ENCODE results near the gene ITGA5.

ITGA5 gene

DNA sequence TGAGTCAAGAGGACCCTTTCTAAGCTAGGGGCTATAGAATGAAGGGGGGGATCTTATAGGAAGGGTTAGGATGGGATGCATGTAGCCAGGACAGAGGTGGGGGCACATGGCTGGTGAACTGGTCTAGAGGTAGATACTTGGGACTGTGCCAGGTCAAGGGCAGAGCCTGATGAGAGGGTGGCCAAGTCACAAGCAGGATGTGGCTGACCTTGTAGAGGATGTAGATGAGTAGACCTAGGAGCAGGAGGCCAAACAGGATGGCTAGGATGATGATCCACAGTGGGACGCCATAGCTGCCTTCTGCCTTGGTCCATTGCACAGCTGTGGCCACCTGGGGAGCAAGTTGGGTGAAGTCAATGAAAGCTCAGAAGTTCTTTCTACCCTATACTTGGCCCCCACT lies 21.9 kb downstream of the ITGA5 start:
- TF ChIP-seq, protein P1, sequence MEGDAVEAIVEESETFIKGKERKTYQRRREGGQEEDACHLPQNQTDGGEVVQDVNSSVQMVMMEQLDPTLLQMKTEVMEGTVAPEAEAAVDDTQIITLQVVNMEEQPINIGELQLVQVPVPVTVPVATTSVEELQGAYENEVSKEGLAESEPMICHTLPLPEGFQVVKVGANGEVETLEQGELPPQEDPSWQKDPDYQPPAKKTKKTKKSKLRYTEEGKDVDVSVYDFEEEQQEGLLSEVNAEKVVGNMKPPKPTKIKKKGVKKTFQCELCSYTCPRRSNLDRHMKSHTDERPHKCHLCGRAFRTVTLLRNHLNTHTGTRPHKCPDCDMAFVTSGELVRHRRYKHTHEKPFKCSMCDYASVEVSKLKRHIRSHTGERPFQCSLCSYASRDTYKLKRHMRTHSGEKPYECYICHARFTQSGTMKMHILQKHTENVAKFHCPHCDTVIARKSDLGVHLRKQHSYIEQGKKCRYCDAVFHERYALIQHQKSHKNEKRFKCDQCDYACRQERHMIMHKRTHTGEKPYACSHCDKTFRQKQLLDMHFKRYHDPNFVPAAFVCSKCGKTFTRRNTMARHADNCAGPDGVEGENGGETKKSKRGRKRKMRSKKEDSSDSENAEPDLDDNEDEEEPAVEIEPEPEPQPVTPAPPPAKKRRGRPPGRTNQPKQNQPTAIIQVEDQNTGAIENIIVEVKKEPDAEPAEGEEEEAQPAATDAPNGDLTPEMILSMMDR (IDR thresholded peaks at IDR 0.05; ENCODE audit: low read depth, low read length), result no peak
- in situ Hi-C loops (cut with HindIII; ENCODE audit: low sequenced_read_pairs), result no loop called here
- H3K4me3 ChIP-seq (ENCODE audit: low read depth, low read length), result no peak overlapping the region
- DNase-seq (ENCODE audit: low read depth, low spot score), result no peak

DNA sequence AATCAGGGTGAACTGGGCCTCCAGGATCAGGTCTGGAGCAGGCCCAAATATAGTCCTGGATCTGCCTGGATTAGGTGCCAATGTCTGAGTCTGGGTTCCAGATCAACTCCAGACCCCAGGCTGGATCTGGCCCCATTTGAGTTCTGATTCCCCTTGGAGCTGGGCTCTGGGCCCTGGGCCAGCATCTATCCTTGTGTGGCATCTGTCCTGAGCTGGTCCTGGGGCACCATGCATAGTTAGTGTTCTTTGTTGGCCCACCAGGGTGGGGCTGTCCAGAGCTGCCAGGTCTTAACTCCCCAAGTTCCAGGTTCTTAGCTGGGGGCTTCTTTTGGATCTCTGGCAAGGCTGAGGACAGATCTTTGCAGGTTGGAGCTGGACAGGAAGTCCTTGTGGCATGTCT lies 23.5 kb downstream of the ITGA5 start:
- in situ Hi-C loops (cut with HindIII; ENCODE audit: low sequenced_read_pairs), result no loop called here
- TF ChIP-seq, protein P1 (IDR thresholded peaks at IDR 0.05; ENCODE audit: low read depth, low read length), result no peak
- no peak for DNase-seq (ENCODE audit: low read depth, low spot score)
- H3K4me3 ChIP-seq (ENCODE audit: low read depth, low read length), result no peak overlapping the region

DNA sequence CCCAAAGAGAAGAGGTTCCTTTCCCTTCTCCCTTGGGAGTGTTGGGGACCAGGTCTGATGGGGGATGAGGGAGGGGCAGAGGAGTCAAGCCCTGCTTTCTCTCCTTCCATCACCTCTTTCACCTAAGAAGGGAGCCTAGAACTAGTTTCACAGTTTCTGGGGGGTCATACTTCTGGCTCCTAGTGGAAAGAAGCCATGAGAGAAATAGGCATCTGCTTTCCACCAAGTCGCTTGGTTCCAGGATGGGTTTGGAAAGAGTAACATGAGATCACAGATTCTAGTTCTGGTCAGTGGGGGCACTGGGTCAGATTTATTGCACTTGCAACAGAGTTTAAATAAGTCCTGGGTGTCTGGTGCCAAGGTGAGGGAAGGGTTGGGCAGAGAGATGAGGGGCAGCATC lies 24.1 kb downstream of the ITGA5 start:
- DNase-seq (ENCODE audit: low read depth, low spot score), result no peak
- in situ Hi-C loops (cut with HindIII; ENCODE audit: low sequenced_read_pairs), result no loop called here
- TF ChIP-seq, protein P1 (IDR thresholded peaks at IDR 0.05; ENCODE audit: low read depth, low read length), result no peak
- H3K4me3 ChIP-seq (ENCODE audit: low read depth, low read length), result no peak overlapping the region

DNA sequence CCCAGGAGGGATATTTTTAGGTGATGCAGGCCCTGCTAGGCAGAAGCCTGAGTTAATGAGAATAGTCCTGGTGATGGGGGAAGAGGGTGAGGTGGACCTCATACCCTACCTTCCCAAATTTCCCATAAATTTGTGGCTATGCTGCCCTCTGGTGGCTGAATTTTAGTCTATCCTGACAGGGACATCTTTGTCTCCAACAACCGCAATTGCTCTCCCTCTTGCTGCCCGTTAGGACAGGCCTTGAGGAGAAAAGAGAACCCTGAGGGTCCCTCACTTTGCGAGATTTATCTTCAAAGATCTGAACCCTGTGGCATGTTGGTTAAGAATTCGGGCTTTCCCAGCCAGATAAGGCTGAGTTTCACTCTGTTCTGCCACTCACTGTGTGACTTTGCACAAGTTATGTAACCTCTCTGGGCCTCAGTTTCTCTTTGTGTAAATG lies 24.8 kb downstream of the ITGA5 start:
- H3K4me3 ChIP-seq (ENCODE audit: low read depth, low read length), result no peak overlapping the region
- TF ChIP-seq, protein P1 (IDR thresholded peaks at IDR 0.05; ENCODE audit: low read depth, low read length), result peak; percentile 71
- in situ Hi-C loops (cut with HindIII; ENCODE audit: low sequenced_read_pairs), result no loop called here
- DNase-seq (ENCODE audit: low read depth, low spot score), result peak; percentile 33

- H3K4me3 ChIP-seq (ENCODE audit: low read depth, low read length), result no peak overlapping the region
Observed at GRCh38 chr12:54393743-54394142, 25.3 kb downstream of the ITGA5 start.

GRCh38 chr12:54393207-54393609 lies 25.9 kb downstream of the ITGA5 start:
- no peak overlapping the region for H3K4me3 ChIP-seq (ENCODE audit: low read depth, low read length)
- in situ Hi-C loops (cut with HindIII; ENCODE audit: low sequenced_read_pairs), result no loop called here
- TF ChIP-seq, protein P1 (IDR thresholded peaks at IDR 0.05; ENCODE audit: low read depth, low read length), result no peak
- DNase-seq (ENCODE audit: low read depth, low spot score), result no peak

More at GRCh38 chr12:54393743-54394142, 25.3 kb downstream of the ITGA5 start:
- TF ChIP-seq, protein P1 (IDR thresholded peaks at IDR 0.05; ENCODE audit: low read depth, low read length), result no peak
- in situ Hi-C loops (cut with HindIII; ENCODE audit: low sequenced_read_pairs), result no loop called here
- DNase-seq (ENCODE audit: low read depth, low spot score), result no peak
